Measurements from ENCODE around the gene SIGLEC6.

SIGLEC6 gene

DNA sequence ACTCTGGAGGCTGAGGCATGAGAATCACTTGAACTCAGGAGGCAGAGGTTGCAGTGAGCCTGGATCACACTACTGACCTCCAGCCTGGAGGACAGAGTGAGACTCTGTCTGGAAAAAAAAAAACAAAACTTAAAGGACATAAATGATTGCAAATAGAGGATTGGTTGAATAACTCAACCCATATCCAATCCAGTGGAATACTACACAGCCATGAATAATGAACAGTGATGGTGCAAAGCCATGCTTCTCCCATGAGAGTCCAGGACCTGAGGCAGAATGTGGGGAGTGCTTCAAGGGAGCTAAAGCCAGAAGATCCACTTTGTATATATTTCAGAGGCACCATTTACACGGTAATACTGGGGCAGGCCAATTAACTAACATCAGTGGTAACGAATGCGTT lies 55.3 kb downstream of the SIGLEC6 start:
- no peak for DNase-seq (ENCODE audit: low spot score)

- DNase-seq (ENCODE audit: low spot score), result no peak
These were observed 58.3 kb downstream of the SIGLEC6 start for GRCh38 chr19:51473009-51473707.

DNA sequence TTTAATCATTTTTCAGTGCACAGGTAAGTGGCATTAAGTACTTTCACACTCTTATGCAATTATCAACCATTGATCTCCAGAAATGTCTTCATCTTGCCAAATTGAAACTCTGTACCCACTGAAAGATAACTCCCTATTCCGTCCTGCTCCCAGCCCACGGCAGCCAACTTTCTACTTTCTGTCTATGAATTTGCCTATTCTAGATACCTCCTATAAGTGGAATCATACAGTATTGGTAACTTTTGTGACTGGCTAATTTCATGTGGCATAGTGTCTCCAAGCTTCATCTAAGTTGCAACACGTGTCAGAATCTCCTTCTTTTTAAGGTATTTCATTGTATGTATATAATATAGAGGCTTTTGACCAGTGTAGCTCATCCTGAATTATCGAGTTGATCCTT lies 58.9 kb downstream of the SIGLEC6 start:
- DNase-seq (ENCODE audit: low spot score), result no peak

DNA sequence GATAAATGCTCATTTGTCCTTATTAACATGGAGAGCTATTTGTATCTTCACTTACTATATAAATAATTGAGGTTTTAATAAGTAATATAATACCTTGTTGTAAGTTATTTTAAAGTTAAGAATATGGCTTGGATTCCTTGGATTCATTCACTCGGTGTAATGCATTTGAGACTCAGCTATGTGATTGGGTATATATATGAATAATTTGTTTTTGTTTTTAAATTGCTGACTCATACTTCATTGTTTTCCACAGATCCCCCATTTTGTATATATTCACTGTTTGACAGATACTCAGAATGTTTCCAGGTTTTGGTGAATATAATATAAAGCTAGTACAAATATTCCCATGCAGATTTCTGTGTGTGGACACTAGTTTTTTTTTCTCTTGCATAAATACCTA lies 59.9 kb downstream of the SIGLEC6 start:
- DNase-seq (ENCODE audit: low spot score), result no peak

DNA sequence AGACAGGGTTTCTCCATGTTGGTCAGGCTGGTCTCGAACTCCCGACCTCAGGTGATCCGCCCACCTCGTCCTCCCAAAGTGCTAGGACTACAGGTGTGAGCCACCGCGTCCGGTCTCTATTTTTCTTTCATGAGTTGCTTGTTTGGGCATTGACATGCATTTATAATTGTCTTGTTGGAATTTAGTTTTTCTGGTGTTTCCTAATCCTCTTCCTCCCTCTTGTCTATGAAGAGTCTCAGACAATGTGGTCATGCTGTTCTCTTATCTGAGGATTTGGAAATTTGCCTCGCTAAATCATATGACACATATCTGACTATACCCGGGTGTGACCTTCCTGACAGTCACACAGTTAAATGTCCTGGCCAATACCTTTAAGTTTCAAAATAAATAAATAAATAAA lies 60.5 kb downstream of the SIGLEC6 start:
- DNase-seq (ENCODE audit: low spot score), result no peak

DNA sequence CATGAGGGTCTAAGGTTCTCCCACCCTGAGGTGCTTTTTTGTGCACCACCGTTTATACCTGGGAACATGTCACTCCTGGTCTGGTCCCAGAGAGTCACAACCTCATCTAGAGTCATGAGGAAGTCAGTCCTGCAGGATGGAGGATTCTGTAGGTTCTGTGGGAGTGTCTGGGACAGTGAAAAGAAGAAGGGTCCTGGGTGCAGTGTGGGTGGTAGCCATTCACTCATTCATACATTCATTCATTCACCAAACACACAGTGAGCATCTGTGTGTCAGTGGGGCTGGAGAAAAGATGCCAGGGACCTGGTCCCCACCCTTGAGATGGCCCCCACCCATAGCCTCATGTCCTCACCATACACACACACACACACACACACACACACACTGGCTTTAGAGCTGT lies 61.8 kb downstream of the SIGLEC6 start:
- no peak for DNase-seq (ENCODE audit: low spot score)

DNA sequence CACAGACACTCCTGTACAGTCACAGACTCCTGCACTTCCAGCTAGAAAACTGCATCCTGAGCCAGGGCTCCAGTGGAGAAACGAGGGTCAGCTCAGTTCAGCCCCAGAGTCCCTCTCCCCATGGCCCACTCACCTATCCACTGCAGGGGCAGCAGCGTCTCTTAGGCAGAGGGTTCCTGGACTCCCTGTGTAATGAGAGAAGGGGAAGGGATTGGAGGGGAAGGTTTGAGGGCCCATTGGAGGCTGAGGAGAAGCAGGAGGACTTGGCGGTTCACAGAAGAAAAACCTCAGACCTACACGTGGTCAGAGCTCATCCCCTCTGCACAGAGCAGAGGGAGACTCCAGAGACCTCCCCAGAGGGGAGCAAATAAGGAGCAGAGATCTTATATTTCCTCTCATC lies 62.3 kb downstream of the SIGLEC6 start:
- no peak for DNase-seq (ENCODE audit: low spot score)

- DNase-seq (ENCODE audit: low spot score), result no peak
These were observed 62.9 kb downstream of the SIGLEC6 start for GRCh38 chr19:51468545-51468920.

DNA sequence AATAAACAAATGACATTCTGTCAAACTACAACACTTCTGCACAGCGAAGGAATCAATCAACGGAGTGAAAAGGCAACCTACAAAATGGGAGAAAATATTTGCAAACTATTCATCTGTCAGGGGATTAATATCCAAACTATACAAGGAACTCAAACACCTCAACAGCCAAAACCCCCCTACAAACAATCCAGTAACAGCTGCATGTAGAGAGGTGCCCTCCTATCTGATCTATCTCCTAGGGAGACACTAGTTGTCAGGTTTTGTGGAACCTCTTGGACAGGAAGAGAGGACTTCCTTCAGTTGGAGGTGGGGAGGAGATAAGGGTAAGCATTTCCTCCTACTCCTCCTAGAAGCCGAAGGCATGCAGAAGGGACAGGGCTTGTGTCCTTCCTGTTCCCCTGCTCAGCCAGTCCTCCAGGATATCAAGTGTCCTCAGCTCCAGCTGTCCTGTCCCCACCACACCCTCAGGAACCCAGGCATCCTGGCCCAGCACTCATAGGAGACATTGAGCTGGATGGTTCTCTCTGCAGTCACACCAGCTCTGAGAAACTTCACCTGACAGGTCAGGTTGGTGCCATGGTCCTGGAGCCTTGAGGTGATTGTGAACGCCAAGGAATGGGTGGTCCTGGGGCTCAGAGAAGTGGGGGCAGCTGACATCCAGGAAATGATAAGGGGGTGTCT lies 63.5 kb downstream of the SIGLEC6 start:
- DNase-seq (ENCODE audit: low spot score), result no peak

All from globus pallidus (tissue), 1 donor.